Prostate gland (tissue), 2 donors: ENCODE data around the gene RNF169.

Experiments used
- POLR2A ChIP-seq: fragments of 450-650 bp; IDR thresholded peaks from one replicate; pipeline ENCODE4 v1.6.1; 2016; ENCODE audit warnings: antibody characterized with exemption, mild to moderate bottlenecking
- POLR2AphosphoS5 ChIP-seq: sonication (generic); formaldehyde crosslinking; IDR thresholded peaks from one replicate; pipeline ENCODE4 v1.6.1; 2017; ENCODE audit warnings: antibody characterized with exemption
- TF ChIP-seq, protein P1 (sequence below), 4 experiments: fragments of 200-600 bp in 2 of 4; fragments of 450-650 bp in 2 of 4; sonication (generic) in 2 of 4; IDR thresholded peaks; 1 replicate in 3 of 4; 2 replicates in 1 of 4; pipeline ENCODE4 v1.5.1; 2016 to 2019; ENCODE audit warnings: antibody characterized with exemption in 4 of 4, mild to moderate bottlenecking in 2 of 4, moderate library complexity in 2 of 4

DNA sequence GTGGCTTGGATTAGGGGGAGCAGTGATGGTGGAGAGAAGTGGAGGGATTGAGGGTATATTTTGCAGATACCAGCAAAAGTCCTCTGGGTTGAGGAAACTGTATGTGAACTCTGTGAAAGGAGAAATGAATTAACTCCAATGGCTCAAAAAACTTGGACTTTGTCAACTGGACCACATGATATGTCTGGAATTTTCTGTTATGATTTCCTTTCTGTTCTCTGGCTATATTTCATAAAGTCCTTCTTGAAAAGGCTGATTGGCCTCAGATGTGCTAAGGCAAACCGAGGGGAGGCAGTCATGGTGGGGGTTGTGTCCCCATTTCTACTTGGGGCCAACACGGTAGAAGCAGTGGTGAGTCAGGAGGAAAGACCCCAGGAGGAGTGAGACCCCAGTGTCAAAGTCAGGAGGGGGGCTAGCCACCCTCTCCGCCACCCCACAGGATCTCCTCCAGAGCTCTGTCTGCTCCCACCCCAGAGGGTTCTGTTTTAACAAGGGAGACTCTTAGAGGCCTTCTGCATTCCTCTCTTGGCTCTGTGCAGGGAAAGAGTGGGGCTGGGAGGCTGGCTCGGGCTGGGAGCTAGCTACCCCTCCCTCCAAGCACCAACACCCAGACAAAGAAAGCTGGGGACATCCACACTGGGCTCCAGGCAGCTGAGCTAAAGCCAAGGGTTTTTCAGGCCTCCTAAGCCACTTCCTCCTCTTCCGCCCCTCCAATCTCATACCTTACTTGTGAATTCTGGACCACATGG lies 31.3 kb upstream of the RNF169 start:
- TF ChIP-seq POLR2AphosphoS5 (no peak), POLR2A (no peak)
- TF ChIP-seq, protein P1, sequence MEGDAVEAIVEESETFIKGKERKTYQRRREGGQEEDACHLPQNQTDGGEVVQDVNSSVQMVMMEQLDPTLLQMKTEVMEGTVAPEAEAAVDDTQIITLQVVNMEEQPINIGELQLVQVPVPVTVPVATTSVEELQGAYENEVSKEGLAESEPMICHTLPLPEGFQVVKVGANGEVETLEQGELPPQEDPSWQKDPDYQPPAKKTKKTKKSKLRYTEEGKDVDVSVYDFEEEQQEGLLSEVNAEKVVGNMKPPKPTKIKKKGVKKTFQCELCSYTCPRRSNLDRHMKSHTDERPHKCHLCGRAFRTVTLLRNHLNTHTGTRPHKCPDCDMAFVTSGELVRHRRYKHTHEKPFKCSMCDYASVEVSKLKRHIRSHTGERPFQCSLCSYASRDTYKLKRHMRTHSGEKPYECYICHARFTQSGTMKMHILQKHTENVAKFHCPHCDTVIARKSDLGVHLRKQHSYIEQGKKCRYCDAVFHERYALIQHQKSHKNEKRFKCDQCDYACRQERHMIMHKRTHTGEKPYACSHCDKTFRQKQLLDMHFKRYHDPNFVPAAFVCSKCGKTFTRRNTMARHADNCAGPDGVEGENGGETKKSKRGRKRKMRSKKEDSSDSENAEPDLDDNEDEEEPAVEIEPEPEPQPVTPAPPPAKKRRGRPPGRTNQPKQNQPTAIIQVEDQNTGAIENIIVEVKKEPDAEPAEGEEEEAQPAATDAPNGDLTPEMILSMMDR (IDR thresholded peaks at IDR 0.05): no peak
